ENCODE measurements around the gene STAT4.

GRCh38 chr2:190979906-190980629 is 170.7 kb downstream of the STAT4 start:
- TF ChIP-seq CTCF (conservative IDR thresholded peaks at IDR 0.05; ENCODE audit: low read depth, low read length) (no peak), EZH2 (IDR thresholded peaks at IDR 0.05; ENCODE audit: borderline replicate concordance, low read depth, low read length, poor library complexity, severe bottlenecking) (no peak)

Data from A673 (cell line).